B cell (primary cell): ENCODE measurements around the gene NRN1L.

ENCODE experiments used
- CTCF ChIP-seq: fragments of 200-600 bp; IDR thresholded peaks from one replicate; pipeline ENCODE4 v1.8.0; 2022; ENCODE audit warnings: antibody characterized with exemption, mild to moderate bottlenecking
- EZH2 ChIP-seq: IDR thresholded peaks from 2 replicates; pipeline ENCODE4 v1.6.1; 2012; ENCODE audit warnings: borderline replicate concordance, low read depth, mild to moderate bottlenecking, moderate library complexity, low read length; ENCODE audit not compliant: insufficient read depth, poor library complexity, severe bottlenecking

GRCh38 chr16:67856927-67857546, 27.6 kb upstream of the NRN1L start:
- no peak for TF ChIP-seq CTCF
- no peak for TF ChIP-seq EZH2
